ENCODE results near the gene CST8.
A peak's percentile ranks its signal among the peaks of the same experiment; 100 is the strongest.
"Not testable (repeated sequence)": the region's sequence is repeated elsewhere in the genome, so short reads cannot be mapped to it uniquely, and the experiment has no call there.

The CST8 gene, protein sequence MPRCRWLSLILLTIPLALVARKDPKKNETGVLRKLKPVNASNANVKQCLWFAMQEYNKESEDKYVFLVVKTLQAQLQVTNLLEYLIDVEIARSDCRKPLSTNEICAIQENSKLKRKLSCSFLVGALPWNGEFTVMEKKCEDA

DNA sequence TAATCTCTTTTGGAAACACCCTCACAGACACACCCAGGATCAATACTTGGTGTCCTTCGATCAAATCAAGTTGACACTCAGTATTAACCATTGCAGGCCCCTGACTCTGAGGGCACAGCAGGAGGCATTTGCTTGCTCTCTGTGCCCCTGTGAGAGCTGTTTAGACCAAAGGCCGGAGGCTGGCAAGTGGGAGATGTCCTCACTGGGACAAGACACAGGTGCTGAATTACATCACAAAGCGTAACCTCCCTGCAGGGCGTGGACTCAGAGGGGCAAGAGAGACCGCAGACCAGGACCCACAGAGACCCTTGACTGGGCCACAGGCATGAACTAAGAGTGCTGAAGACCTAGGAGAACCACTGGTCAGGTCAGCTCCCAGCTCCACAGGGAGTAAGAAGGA, at the start of gene CST8:
Gene CST8 (plus strand): TSS at position 301 of the 400 bp plus-strand sequence. CDS start 551 bp downstream, outside the sequence.
- no peak for DNase-seq (ENCODE audit: low spot score)

DNA sequence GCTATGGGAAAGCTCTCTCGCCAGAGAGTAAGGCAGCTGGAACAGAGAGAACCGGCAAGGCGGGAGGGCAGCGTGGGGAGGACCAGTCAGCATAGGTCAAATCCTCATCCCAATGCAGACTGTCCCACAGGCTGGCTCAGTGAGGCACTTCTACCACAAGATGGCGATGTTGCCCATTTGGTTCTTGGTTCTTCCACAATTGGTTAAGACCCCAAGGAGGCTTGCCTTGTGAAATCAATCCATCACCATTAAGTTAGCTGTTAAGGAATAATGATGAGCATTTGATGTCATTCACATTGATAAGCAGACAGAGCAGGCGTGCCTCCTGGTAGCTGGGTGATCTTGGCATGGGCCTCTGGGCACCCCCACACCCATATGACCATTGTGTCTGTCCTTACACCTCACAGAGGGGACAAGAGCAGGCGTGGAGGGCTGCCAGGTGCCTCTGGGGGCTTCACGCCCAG, 49.0 kb upstream of the CST8 start:
- DNase-seq (ENCODE audit: low spot score), result peak; percentile 86

DNA sequence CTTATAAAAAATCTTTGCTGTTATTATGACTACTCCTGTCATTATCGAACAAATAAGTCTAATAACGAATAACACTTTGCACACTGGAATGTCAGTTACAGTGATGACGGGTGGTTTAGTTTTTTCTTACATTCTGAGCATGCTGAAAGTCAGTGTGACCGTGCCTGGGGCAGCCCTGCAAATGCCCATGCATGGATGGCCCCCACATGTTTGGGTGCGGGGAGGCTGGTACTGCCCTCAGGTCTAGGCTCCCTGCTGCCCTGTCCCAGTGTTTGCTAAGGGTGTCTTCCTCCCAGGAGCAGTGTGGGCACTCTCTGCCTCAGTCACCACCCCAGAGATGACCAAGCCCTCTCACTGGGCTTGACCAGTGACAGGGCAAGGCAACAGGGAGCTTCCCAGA, 48.5 kb upstream of the CST8 start:
- no peak for DNase-seq (ENCODE audit: low spot score)

DNA sequence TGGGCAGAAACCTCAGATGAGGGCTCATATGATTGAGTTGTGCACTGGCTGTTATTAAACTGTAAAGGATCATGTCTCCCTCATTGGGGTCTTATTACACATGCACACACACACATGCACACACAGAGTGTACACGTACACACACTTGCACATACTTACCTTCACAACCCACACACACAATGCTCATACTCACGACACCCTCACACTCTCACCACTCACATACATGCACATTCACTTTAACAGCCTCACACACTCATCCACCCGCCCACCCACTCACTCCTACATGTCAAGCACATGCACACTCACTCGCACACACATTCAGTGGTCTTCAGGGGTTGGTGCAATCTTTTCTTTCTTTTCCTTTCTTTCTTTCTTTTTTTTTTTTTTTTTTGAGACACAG, 46.1 kb upstream of the CST8 start:
- no peak for DNase-seq (ENCODE audit: low spot score)

- DNase-seq (ENCODE audit: low spot score), result no peak
Measured at GRCh38 chr20:23445596-23446217, 45.2 kb upstream of the CST8 start.

GRCh38 chr20:23446505-23446904, 44.4 kb upstream of the CST8 start:
- peak; percentile 80 for DNase-seq (ENCODE audit: low spot score)

GRCh38 chr20:23448167-23448566, 42.8 kb upstream of the CST8 start:
- no peak for DNase-seq (ENCODE audit: low spot score)

- DNase-seq (ENCODE audit: low spot score), result no peak
Measured at GRCh38 chr20:23449421-23449820, 41.5 kb upstream of the CST8 start.

DNA sequence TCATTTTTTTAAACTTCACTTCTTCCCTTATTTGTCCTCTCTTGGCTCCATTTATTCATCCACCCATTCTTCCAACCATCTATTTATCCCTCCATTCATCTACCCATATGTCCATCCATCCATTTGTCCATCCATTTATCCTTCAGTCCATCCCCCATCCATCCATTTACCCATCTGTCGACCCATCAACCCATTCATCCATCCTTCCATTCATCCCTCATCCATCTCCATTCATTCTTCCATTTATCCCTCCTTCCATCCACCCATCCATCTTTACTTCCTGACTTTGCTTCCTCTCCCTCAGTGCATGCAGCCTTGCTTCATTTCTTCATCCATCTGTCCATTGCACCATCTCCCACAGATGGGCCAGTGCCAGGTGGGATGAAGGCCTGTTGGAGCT, 40.0 kb upstream of the CST8 start:
- DNase-seq (ENCODE audit: low spot score), result no peak

DNA sequence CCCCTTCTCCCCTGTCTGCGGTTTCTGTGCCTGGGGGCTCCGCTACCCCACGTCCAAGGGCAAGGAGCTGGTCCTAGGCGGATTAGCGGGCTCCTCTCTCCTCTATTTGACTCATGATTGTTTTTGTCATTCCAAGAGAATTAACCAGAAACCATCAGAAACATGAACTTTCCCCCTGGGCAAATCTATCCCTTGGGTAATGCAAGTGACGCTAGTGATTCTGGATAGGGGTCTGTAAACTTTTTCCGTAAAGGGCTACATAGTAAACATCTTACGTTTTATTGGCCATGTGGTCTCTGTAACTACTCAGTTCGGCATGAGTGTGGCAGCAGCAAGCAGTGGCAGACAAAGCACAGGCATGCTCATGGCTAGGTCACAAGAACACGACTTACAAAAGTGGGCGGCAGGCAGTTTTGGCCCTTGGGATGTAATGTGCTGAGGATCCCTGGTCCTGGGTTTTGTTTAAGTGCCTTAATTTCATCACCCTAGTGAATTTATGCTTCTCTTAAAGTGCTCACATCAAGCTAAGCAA, 38.9 kb upstream of the CST8 start:
- DNase-seq (ENCODE audit: low spot score), result no peak

DNA sequence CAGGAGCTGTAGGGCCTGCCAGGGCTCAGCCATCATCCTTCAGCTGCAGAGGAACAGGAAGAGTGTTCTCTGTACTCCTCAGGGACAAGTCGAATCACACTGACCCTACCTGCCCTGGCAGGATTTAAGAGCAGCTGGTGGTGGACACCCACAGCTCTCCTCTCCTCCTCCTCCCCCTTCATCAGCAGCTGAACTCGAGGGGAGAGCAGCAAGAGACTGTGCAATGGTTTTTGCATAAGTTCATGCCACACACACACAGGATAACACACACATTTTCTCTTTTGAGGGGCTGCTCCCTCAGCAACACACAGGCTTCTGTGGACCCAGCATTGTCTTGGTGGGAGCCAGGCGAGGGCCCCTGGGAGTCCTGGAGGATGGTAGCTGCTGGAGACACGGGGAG, 38.1 kb upstream of the CST8 start, which contains the start of gene CST11:
Gene CST11 (minus strand): TSS at position 101 of the 400 bp plus-strand sequence. CDS start 65 bp downstream, at position 36.
- DNase-seq (ENCODE audit: low spot score), result no peak

DNA sequence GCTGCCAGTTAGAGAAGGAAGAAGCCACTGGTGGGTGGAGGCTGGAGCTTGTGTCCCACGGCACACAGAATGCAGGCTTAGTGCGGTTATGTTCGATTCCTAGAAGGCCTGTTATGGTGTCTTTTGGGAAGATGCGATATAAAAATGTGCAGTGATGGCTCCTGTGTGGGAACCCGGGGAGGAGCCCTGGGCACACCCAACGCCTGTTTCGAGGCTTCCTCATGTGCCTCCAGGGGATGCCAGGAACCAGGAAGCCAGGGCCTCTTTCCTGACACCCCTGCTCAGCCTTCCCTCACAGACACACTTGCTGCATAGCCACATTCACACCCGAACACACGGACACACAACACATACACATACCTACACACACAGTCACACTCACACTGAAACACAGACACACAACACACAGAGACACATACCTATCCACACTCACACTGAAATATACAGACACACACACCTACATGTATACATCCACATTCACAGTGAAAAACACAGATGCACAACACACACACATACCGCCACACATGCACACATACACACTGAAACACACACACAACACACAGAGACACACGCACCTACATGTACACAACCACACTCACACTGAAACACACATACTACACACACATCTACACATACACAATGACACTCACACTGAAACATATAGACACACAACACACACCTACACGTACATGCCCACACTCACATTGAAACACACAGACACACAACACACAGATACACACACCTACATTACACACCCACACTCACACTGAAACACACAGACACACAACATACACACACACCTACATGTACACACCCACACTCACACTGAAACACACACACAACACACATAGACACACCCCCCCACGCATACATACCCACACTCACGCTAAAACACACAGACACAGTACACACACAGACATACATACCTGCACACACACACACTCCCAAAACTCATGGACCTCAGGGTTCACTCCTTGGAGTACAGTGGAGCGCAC, 37.1 kb upstream of the CST8 start:
- no peak for DNase-seq (ENCODE audit: low spot score)

DNA sequence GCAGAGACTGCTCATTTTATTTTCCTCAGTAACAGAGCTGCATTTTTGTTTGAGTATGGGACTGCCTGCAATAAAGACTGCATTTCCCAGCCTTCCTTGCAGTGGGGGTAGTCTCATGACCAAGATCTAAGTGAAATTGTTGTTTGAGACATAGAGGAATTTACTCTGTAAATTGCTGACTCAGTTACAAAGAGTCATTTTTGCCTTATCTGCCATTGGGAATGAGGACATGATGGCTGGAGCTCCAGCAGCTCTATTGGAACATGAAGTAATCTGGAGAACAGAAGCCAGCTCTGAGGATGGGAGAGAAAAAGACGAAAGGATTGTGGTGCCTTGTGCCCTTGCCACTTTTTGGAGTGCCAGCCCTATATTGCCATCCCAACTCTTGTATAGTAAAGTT, 36.1 kb upstream of the CST8 start:
- no peak for DNase-seq (ENCODE audit: low spot score)

GRCh38 chr20:23455639-23456038, 35.3 kb upstream of the CST8 start:
- DNase-seq (ENCODE audit: low spot score), result no peak

GRCh38 chr20:23456409-23456808, 34.5 kb upstream of the CST8 start:
- DNase-seq (ENCODE audit: low spot score), result no peak

- no peak for DNase-seq (ENCODE audit: low spot score)
Measured at GRCh38 chr20:23456873-23457272, 34.0 kb upstream of the CST8 start.

- DNase-seq (ENCODE audit: low spot score), result no peak
Measured at GRCh38 chr20:23459461-23460150, 31.3 kb upstream of the CST8 start.

DNA sequence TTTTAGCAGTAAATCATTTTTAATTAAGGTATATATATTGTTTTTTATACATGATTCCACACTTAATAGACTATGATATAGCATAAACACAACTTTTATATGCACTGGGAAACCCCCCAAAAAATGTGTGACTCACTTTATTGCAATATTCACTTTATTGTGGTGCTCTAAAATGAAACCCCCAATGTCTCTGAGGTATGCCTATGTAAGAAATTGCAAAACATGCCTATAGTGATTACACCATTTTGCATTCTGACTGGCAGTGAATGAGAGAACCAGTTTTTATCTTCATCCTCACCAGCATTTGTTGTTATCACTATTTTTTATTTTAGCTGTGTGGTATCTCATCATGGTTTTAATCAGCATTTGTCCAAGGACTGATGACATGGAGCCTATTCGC, 29.7 kb upstream of the CST8 start:
- no peak for DNase-seq (ENCODE audit: low spot score)

DNA sequence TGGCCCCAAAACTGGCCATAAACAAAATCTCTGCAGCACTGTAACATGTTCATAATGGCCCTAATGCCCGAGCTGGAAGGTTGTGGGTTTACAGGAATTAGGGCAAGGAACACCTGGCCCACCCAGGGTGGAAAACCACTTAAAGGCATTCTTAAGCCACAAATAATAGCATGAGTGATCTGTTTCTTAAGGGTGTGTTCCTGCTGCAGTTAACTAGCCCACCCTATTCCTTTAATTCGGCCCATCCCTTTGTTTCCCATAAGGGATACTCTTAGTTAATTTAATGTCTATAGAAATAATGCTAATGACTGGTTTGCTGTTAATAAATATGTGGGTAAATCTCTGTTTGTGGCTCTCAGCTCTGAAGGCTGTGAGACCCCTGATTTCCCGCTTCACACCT, 24.0 kb upstream of the CST8 start:
- DNase-seq (ENCODE audit: low spot score), result not testable (repeated sequence)

DNA sequence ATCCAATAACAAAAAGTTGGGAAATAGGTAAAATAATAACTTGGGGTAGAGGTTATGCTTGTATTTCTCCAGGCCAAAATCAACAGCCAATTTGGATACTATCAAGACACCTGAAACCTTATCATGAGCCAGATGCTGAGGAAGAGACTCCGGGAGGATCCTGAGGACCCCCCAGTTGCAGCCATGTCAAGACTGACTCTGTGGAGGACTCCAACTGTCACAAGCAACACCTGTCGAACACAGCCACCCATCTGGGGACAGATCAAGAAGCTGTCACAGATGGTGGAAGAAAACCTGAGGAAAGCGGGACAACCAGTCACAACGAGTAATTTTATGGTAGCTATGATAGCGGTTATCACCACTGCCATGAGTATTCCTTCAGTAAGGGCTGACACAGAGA, 18.6 kb upstream of the CST8 start:
- DNase-seq (ENCODE audit: low spot score), result not testable (repeated sequence)

GRCh38 chr20:23473293-23473692, 17.6 kb upstream of the CST8 start:
- DNase-seq (ENCODE audit: low spot score), result not testable (repeated sequence)

GRCh38 chr20:23475395-23475794, 15.5 kb upstream of the CST8 start:
- no peak for DNase-seq (ENCODE audit: low spot score)
